Umbilical cord (tissue), 2 donors: Measurements from ENCODE around the gene NOL4. TPM values are rescaled to one million over a fixed set of nuclear protein-coding genes. Genes with fewer than 3 reads are reported as not detected.

Source experiments
- DNase-seq: peaks from one replicate; pipeline ENCODE4 v3.0.0-alpha.2; 2015; ENCODE audit warnings: low spot score
- total RNA-seq: library from RNA; depleted of rRNA; stranded (reverse); fragments of >200 nt; gene quantifications from one replicate; pipeline ENCODE4 v1.2.3, GENCODE V29; 2014; ENCODE audit warnings: low replicate concordance; ENCODE audit not compliant: insufficient read depth

The NOL4 gene
- total RNA-seq, 1 donor from 2014 or later = 2.9 TPM

- no peak for DNase-seq
These were observed 28.5 kb downstream of the NOL4 start for GRCh38 chr18:34196256-34196655.

GRCh38 chr18:34194239-34194638, 30.5 kb downstream of the NOL4 start:
- no peak for DNase-seq

GRCh38 chr18:34189656-34190435, 34.9 kb downstream of the NOL4 start:
- DNase-seq = no peak
